IPS-20b (cell line): ENCODE data around the gene ANKRD53.

Experiments
- H3K27ac ChIP-seq: one replicate; pipeline ENCODE4 v1.5.1; 2013; ENCODE audit warnings: low read length
- H3K27me3 ChIP-seq: 2 replicates; pipeline ENCODE4 v1.6.1; 2013; ENCODE audit warnings: mild to moderate bottlenecking, low read length, inconsistent platforms; ENCODE audit not compliant: insufficient read depth
- H3K36me3 ChIP-seq: 2 replicates; pipeline ENCODE4 v1.6.1; 2013; ENCODE audit warnings: low read depth, mild to moderate bottlenecking, inconsistent platforms, low read length, moderate library complexity; ENCODE audit not compliant: insufficient read depth
- H3K4me1 ChIP-seq: 2 replicates; pipeline ENCODE4 v1.6.1; 2013; ENCODE audit warnings: mild to moderate bottlenecking, control low read depth, inconsistent platforms, low read length, moderate library complexity; ENCODE audit not compliant: insufficient read depth
- H3K4me3 ChIP-seq: 2 replicates; pipeline ENCODE4 v1.5.1; 2013; ENCODE audit warnings: mild to moderate bottlenecking, low read length, inconsistent platforms
- H3K9ac ChIP-seq: 2 replicates; pipeline ENCODE4 v1.6.1; 2013; ENCODE audit warnings: low read depth, mild to moderate bottlenecking, inconsistent platforms, low read length, moderate library complexity
- H3K9me3 ChIP-seq: 2 replicates; pipeline ENCODE4 v1.6.1; 2013; ENCODE audit warnings: mild to moderate bottlenecking, low read depth, low read length, inconsistent platforms; ENCODE audit not compliant: insufficient read depth

The ANKRD53 gene

DNA sequence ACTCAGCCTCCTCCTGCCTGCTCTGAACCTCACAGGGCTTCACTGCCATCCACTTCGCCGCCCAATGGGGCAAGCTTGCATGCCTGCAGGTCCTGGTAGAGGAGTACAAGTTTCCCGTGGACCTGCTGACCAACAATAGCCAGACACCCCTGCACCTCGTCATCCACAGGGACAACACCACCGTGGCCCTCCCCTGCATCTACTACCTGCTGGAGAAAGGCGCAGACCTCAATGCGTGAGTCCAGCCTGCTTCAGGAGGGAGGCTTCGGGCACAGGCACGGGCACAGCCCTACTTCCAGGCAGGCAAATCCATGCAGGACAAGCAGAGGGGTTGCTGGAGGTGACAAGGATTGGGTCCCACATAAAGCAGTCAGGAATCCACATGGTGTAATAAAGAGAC is 1.2 kb downstream of the ANKRD53 start:
- H3K4me3 ChIP-seq: 0 out of 2 replicates have a peak overlapping the region, but pooled peaks have one; percentile 71
- H3K9ac ChIP-seq: no peak overlapping the region
- H3K4me1 ChIP-seq: no peaks in the 10 kb centered on the region
- H3K27ac ChIP-seq: no peak overlapping the region
- H3K36me3 ChIP-seq: no peaks in the 10 kb centered on the region
- no peaks in the 10 kb centered on the region for H3K9me3 ChIP-seq
- H3K27me3 ChIP-seq: peaks cover 40% of the 10 kb centered on the region

- Histone ChIP-seq H3K9ac (no peak overlapping the region), H3K27me3 (peaks cover 35% of the 10 kb centered on the region), H3K27ac (no peak overlapping the region), H3K4me3 (no peak overlapping the region), H3K36me3 (no peaks in the 10 kb centered on the region), H3K9me3 (no peaks in the 10 kb centered on the region), H3K4me1 (no peaks in the 10 kb centered on the region)
These were observed 3.0 kb downstream of the ANKRD53 start for GRCh38 chr2:70981421-70981820.

GRCh38 chr2:70981866-70982810 is 3.7 kb downstream of the ANKRD53 start:
- Histone ChIP-seq H3K9ac (no peak overlapping the region), H3K4me1 (no peaks in the 10 kb centered on the region), H3K27ac (no peak overlapping the region), H3K27me3 (peaks cover 35% of the 10 kb centered on the region), H3K9me3 (no peaks in the 10 kb centered on the region), H3K4me3 (no peak overlapping the region), H3K36me3 (peaks cover under 1% of the 10 kb centered on the region; the same call in 1 of the 2 replicates)

DNA sequence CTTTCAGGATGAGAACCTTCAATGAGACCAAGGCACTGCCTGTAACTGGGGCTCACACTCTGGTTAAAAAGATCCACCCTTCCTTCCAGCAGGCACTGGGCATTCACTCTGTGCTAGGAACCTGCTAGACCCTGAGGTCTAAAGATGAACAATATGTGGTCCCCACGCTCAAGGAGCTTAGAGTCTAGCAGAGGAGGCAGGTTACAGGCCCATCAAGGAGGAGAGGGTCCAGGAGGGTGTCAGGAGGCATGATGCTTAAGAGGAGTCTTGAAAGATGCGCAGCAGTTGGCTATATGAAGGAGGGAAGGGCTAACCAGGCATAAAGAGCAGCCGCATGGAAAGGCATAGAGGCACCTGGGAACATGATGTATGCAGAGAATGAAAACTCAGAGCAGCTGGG is 4.5 kb downstream of the ANKRD53 start:
- no peak overlapping the region for H3K9ac ChIP-seq
- no peak overlapping the region for H3K27ac ChIP-seq
- H3K4me3 ChIP-seq: no peak overlapping the region
- peaks cover 28% of the 10 kb centered on the region for H3K27me3 ChIP-seq
- H3K4me1 ChIP-seq: no peaks in the 10 kb centered on the region
- H3K9me3 ChIP-seq: no peaks in the 10 kb centered on the region
- peaks cover 9% of the 10 kb centered on the region; the same call in 1 of the 2 replicates for H3K36me3 ChIP-seq

DNA sequence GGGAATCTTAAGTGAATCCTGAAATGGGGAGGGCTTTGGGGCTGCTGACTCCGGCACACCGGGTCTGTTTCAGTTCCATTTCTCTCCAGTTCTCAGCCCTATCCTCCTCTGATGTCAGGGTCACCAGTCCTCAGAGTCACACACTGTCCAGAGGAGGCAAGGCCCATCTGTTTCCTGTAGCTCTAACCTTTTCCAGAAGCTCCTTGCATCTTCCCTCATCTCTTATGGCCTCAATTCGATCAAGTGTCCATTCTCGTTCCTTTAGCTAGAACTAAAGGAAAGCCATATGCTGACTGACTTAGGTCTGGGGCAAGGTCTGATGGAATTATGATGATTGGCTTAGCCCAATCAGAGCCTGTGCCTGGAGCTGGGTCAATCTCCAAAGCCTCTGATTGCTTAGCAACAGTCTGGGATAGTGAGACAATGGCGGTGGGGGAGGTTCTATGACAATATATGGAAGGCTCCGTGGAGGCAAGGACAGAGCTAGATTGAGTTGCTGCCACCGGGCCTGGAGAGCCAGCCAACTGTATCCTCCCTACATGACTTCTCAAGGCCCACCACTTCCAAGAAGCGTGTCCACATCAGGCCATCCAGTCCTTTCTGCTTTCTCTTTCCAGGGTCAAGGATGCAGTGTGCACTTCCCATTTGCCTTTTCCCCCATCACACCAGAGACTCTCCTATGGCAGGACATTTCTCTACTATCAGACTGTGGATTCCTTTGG is 5.2 kb downstream of the ANKRD53 start:
- no peaks in the 10 kb centered on the region for H3K4me1 ChIP-seq
- H3K9me3 ChIP-seq: no peaks in the 10 kb centered on the region
- H3K27ac ChIP-seq: no peak overlapping the region
- H3K9ac ChIP-seq: no peak overlapping the region
- no peak overlapping the region for H3K4me3 ChIP-seq
- peaks cover 22% of the 10 kb centered on the region for H3K27me3 ChIP-seq
- H3K36me3 ChIP-seq: peaks cover 16% of the 10 kb centered on the region

DNA sequence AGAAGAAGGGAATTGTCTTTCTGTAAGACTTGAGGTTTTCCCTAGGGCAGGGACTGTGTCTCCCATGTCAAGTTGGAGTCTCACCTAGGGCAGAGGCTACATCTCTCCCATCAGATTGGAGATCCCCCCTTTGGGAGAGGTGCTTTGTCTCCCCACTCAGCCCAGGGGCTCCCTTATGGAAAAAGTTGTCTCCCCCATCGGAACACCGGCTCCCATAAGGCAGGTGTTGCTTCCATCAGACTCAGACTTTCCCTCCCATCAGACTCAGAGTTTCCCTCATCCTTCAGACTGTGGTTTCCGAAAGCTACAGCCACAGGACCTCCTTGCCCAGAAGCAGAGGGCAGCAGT is 5.8 kb downstream of the ANKRD53 start:
- no peak overlapping the region for H3K9ac ChIP-seq
- H3K9me3 ChIP-seq: no peaks in the 10 kb centered on the region
- no peak overlapping the region for H3K27ac ChIP-seq
- H3K4me1 ChIP-seq: no peaks in the 10 kb centered on the region
- peaks cover 18% of the 10 kb centered on the region for H3K27me3 ChIP-seq
- H3K4me3 ChIP-seq: no peak overlapping the region
- peaks cover 20% of the 10 kb centered on the region for H3K36me3 ChIP-seq

GRCh38 chr2:70984576-70985282 is 6.3 kb downstream of the ANKRD53 start:
- Histone ChIP-seq H3K27ac (no peak overlapping the region), H3K27me3 (peaks cover 13% of the 10 kb centered on the region), H3K9me3 (no peaks in the 10 kb centered on the region), H3K9ac (no peak overlapping the region), H3K36me3 (peaks cover 25% of the 10 kb centered on the region), H3K4me1 (no peaks in the 10 kb centered on the region), H3K4me3 (peak overlapping the region; percentile 54; the same call in 1 of the 2 replicates)

GRCh38 chr2:70985283-70985688 is 6.9 kb downstream of the ANKRD53 start:
- no peak overlapping the region for H3K9ac ChIP-seq
- H3K36me3 ChIP-seq: peaks cover 28% of the 10 kb centered on the region
- no peaks in the 10 kb centered on the region for H3K9me3 ChIP-seq
- H3K27ac ChIP-seq: no peak overlapping the region
- H3K4me1 ChIP-seq: no peaks in the 10 kb centered on the region
- H3K4me3 ChIP-seq: no peak overlapping the region
- peaks cover 8% of the 10 kb centered on the region; the same call in 1 of the 2 replicates for H3K27me3 ChIP-seq

DNA sequence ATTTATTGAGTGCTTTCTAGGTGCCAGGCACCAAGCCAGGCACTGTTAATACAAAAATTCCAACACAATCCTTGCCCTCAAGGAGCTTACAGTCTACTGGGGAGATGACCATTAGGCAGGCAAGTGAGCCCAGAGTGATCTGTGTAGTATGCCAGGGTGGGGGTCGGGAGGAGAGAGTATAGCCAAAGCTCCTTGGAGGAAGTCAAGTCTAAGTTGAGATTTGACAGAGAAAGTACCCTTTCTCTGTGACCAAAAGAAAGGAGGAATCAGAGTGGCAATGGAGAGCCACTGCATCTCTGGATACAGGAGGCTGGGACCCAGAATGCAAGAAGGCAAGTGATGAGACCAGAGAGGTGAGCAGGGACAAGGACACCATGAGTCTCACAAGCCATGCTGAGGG is 7.5 kb downstream of the ANKRD53 start:
- Histone ChIP-seq H3K27ac (no peak overlapping the region), H3K9ac (no peak overlapping the region), H3K4me3 (no peak overlapping the region), H3K36me3 (peaks cover 28% of the 10 kb centered on the region), H3K4me1 (no peaks in the 10 kb centered on the region), H3K27me3 (peaks cover 5% of the 10 kb centered on the region; the same call in 1 of the 2 replicates), H3K9me3 (no peaks in the 10 kb centered on the region)

- H3K27me3 ChIP-seq: no peaks in the 10 kb centered on the region
- H3K36me3 ChIP-seq: peaks cover 29% of the 10 kb centered on the region
- no peaks in the 10 kb centered on the region for H3K9me3 ChIP-seq
- H3K9ac ChIP-seq: no peak overlapping the region
- H3K27ac ChIP-seq: no peak overlapping the region
- H3K4me3 ChIP-seq: no peak overlapping the region
- H3K4me1 ChIP-seq: no peaks in the 10 kb centered on the region
These were observed 8.2 kb downstream of the ANKRD53 start for GRCh38 chr2:70986499-70987189.

DNA sequence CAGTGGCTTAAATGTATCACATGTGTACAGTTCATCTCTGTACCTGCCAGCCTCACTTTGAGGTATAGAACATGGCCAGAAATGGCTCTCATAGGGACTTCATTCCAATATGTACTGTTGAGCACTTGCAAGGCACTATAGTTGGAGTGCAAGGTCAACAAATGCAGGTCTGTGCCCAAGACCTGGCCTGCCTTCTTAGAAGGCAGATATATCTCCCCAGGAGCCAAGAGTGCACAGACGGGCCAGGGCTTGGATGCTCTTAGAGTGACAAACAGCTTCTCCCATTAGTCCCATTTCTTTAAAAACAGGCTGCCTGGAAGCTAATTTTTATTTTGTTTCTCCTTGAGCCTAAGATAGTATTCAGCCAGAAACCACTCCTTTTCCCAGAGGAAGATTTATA is 9.0 kb downstream of the ANKRD53 start:
- Histone ChIP-seq H3K9ac (no peak overlapping the region), H3K4me1 (no peaks in the 10 kb centered on the region), H3K27me3 (no peaks in the 10 kb centered on the region), H3K36me3 (peaks cover 31% of the 10 kb centered on the region), H3K27ac (no peak overlapping the region), H3K9me3 (no peaks in the 10 kb centered on the region), H3K4me3 (no peak overlapping the region)
